Measurements from ENCODE around the gene TTLL10. TPM values are rescaled to one million over a fixed set of nuclear protein-coding genes. Genes with fewer than 3 reads are reported as not detected.

The TTLL10 gene
- total RNA-seq, 1 donor from 2014 or later: 0.16 TPM

- Mint-ChIP-seq H3K4me3 (no peak overlapping the region), H3K27me3 (no peaks in the 10 kb centered on the region), H3K36me3 (ENCODE audit: low read depth) (peaks cover 48% of the 10 kb centered on the region), H3K4me1 (peaks cover 31% of the 10 kb centered on the region), H3K27ac (peak overlapping the region; percentile 52), H3K9me3 (no peaks in the 10 kb centered on the region)
- POLR2A ChIA-PET: interaction anchor here (0.5 to 2.4 kb wide), 3 partner anchors 14 to 158 kb away, joined by 3 to 6 read pairs (median 3); partner anchors contain the start of gene AURKAIP1
- intact Hi-C loops (cut with micrococcal nuclease): no loop called here
- CTCF ChIA-PET: interaction anchor here (2.1 kb wide), 1 partner anchor 94 kb away, joined by 4 read pairs; no protein-coding TSS in a partner anchor
- DNase-seq: no peak
- TF ChIP-seq, protein P1, sequence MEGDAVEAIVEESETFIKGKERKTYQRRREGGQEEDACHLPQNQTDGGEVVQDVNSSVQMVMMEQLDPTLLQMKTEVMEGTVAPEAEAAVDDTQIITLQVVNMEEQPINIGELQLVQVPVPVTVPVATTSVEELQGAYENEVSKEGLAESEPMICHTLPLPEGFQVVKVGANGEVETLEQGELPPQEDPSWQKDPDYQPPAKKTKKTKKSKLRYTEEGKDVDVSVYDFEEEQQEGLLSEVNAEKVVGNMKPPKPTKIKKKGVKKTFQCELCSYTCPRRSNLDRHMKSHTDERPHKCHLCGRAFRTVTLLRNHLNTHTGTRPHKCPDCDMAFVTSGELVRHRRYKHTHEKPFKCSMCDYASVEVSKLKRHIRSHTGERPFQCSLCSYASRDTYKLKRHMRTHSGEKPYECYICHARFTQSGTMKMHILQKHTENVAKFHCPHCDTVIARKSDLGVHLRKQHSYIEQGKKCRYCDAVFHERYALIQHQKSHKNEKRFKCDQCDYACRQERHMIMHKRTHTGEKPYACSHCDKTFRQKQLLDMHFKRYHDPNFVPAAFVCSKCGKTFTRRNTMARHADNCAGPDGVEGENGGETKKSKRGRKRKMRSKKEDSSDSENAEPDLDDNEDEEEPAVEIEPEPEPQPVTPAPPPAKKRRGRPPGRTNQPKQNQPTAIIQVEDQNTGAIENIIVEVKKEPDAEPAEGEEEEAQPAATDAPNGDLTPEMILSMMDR (IDR thresholded peaks at IDR 0.05): no peak
- ATAC-seq (ENCODE audit: low read depth): no peak
These were observed 43.3 kb downstream of the TTLL10 start for GRCh38 chr1:1216770-1217620.

DNA sequence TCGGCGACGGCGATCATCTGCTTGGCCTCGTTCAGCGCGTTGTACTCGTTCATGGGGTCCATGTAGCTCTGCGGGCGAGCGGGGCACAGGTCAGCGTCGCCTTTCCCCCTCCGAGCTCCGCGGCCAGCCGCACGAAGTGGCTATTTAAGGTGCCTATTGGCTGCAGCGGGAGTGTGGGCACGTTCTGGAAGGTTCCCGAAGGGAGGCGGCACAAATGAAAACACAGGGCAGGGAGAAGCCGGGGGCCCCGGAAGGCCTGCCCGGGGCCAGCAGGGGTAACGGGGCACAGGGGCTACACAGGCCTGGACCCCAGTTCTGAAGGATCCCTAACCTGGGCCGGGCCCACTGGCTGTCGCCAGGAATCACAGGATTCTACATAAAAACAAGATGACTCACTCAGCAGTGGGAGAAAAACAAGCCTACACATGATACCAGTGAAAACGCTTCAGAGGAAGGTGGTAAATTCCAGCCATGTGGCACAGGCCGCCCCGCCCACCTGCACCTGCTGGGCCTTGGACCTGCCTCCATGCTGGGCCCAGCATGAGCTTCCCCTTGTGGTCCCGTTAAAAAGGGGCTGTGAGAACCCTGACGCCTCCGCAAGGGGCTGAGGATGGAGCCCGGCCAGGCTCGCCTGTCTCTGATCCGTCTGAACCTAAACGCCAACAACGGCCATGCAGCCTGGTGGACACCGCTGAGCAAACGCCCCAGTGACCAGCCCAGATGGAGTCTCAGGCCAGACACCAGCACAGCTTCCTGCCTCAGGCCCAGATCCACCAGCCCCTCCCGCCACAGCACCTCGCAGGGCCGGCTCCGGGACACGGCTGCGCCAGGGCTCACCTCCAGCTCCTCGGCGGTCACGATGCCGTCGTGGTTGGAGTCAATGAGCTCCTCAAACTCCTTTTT is 44.2 kb downstream of the TTLL10 start:
- peaks cover 31% of the 10 kb centered on the region for H3K4me1 Mint-ChIP-seq
- H3K27me3 Mint-ChIP-seq: no peaks in the 10 kb centered on the region
- DNase-seq (no peak), ATAC-seq (ENCODE audit: low read depth) (no peak)
- intact Hi-C loops (cut with micrococcal nuclease): no loop called here
- peaks cover 53% of the 10 kb centered on the region for H3K36me3 Mint-ChIP-seq (ENCODE audit: low read depth)
- TF ChIP-seq, protein P1 (IDR thresholded peaks at IDR 0.05): no peak
- H3K9me3 Mint-ChIP-seq: no peaks in the 10 kb centered on the region
- CTCF ChIA-PET: interaction anchor here (2.1 kb wide), 1 partner anchor 95 kb away, joined by 4 read pairs; no protein-coding TSS in a partner anchor
- H3K4me3 Mint-ChIP-seq: no peak overlapping the region
- no peak overlapping the region for H3K27ac Mint-ChIP-seq
- POLR2A ChIA-PET: interaction anchor here (0.7 to 1.7 kb wide), 3 partner anchors 9 to 81 kb away, joined by 3 to 5 read pairs (median 3); no protein-coding TSS in a partner anchor

- no peak overlapping the region for H3K27ac Mint-ChIP-seq
- H3K36me3 Mint-ChIP-seq (ENCODE audit: low read depth): peaks cover 59% of the 10 kb centered on the region
- ChIA-PET CTCF (interaction anchor here (2.1 kb wide), 1 partner anchor 96 kb away, joined by 4 read pairs; no protein-coding TSS in a partner anchor), POLR2A (interaction anchor here (0.7 to 1.7 kb wide), 3 partner anchors 10 to 82 kb away, joined by 3 to 5 read pairs (median 3); no protein-coding TSS in a partner anchor)
- ATAC-seq (ENCODE audit: low read depth) (no peak), DNase-seq (no peak)
- H3K4me1 Mint-ChIP-seq: peaks cover 29% of the 10 kb centered on the region
- H3K4me3 Mint-ChIP-seq: no peak overlapping the region
- TF ChIP-seq, protein P1 (IDR thresholded peaks at IDR 0.05): no peak
- intact Hi-C loops (cut with micrococcal nuclease): no loop called here
- H3K27me3 Mint-ChIP-seq: no peaks in the 10 kb centered on the region
- H3K9me3 Mint-ChIP-seq: no peaks in the 10 kb centered on the region
These were observed 45.0 kb downstream of the TTLL10 start for GRCh38 chr1:1218524-1219200.

- intact Hi-C loops (cut with micrococcal nuclease): no loop called here
- H3K27me3 Mint-ChIP-seq: no peaks in the 10 kb centered on the region
- peaks cover 26% of the 10 kb centered on the region for H3K4me1 Mint-ChIP-seq
- no peaks in the 10 kb centered on the region for H3K9me3 Mint-ChIP-seq
- H3K27ac Mint-ChIP-seq: no peak overlapping the region
- TF ChIP-seq, protein P1 (IDR thresholded peaks at IDR 0.05): no peak
- no peak overlapping the region for H3K4me3 Mint-ChIP-seq
- CTCF ChIA-PET: no interaction called here
- H3K36me3 Mint-ChIP-seq (ENCODE audit: low read depth): peaks cover 65% of the 10 kb centered on the region
- ATAC-seq (ENCODE audit: low read depth) (no peak), DNase-seq (no peak)
- POLR2A ChIA-PET: interaction anchor here (1.7 kb wide), 1 partner anchor 11 kb away, joined by 5 read pairs; no protein-coding TSS in a partner anchor
These were observed 45.7 kb downstream of the TTLL10 start for GRCh38 chr1:1219341-1219740.
